Suprapubic skin (tissue), 3 donors: ENCODE measurements around the gene KIAA1755.

Experiments used
- CTCF ChIP-seq, 2 donors: fragments of 200-600 bp in 1 of 2; fragments of 450-650 bp in 1 of 2; sonication (generic) in 1 of 2; IDR thresholded peaks; one replicate each; pipeline ENCODE4 v1.5.1; 2016 to 2019; ENCODE audit warnings: antibody characterized with exemption in 2 of 2, mild to moderate bottlenecking in 1 of 2, moderate library complexity in 1 of 2
- POLR2A ChIP-seq, 2 donors: fragments of 450-650 bp; IDR thresholded peaks; one replicate each; pipeline ENCODE4 v1.6.1; 2017; ENCODE audit warnings: antibody characterized with exemption in 2 of 2, mild to moderate bottlenecking in 2 of 2, moderate library complexity in 2 of 2

DNA sequence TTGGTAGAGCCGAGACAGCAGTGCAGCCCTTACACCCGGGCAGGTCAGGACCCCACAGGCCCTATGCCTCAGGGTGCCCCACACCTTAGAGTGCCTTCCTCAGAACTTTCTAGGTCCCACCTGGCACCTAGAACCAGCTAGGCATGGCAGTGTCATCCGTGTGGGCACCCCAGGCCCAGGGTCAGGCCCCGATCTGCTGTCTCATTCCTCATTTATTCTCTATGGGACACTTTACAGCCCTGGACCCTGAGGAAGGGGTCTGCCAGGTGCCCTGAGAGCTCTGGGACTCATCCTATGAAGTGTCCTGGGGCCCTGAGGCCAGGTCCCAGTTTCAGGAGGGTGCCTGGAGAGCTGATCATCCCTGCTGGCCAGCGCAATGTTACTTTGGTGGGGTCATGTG lies 35.3 kb upstream of the KIAA1755 start:
- TF ChIP-seq POLR2A (IDR thresholded peaks at IDR 0.05) (no peak), CTCF (IDR thresholded peaks at IDR 0.05) (no peak)
